KMS-11 (cell line): ENCODE data around the gene COL12A1.

Experiments
- H2AFZ ChIP-seq: fragments of 200-600 bp; sonication (generic); 2 replicates; pipeline ENCODE4 v1.6.1; 2016; ENCODE audit warnings: antibody characterized with exemption, mixed run types, low read depth
- H3K27ac ChIP-seq: fragments of 200-600 bp; sonication (generic); 2 replicates; pipeline ENCODE4 v1.6.1; 2016; ENCODE audit warnings: mild to moderate bottlenecking, mixed run types
- H3K27me3 ChIP-seq: fragments of 200-600 bp; sonication (generic); 2 replicates; pipeline ENCODE4 v1.6.1; 2017; ENCODE audit warnings: mild to moderate bottlenecking, low read depth, mixed run types, moderate library complexity; ENCODE audit not compliant: insufficient read depth
- H3K36me3 ChIP-seq: fragments of 200-600 bp; sonication (generic); 2 replicates; pipeline ENCODE4 v1.6.1; 2017; ENCODE audit warnings: mild to moderate bottlenecking, mixed run types; ENCODE audit not compliant: insufficient read depth
- H3K4me1 ChIP-seq: fragments of 200-600 bp; sonication (generic); 2 replicates; pipeline ENCODE4 v1.6.1; 2016; ENCODE audit warnings: mild to moderate bottlenecking, low read depth, mixed run types; ENCODE audit not compliant: poor library complexity, severe bottlenecking
- H3K4me2 ChIP-seq: fragments of 200-600 bp; sonication (generic); 2 replicates; pipeline ENCODE4 v1.7.0; 2016; ENCODE audit warnings: mild to moderate bottlenecking, mixed run types
- H3K4me3 ChIP-seq: fragments of 200-600 bp; sonication (generic); IDR thresholded peaks from 2 replicates; pipeline ENCODE4 v1.6.1; 2017; ENCODE audit warnings: low read depth, low read length, mixed read lengths; ENCODE audit not compliant: insufficient read depth
- H3K79me2 ChIP-seq: fragments of 200-600 bp; sonication (generic); 2 replicates; pipeline ENCODE4 v1.6.1; 2016; ENCODE audit warnings: low read depth, mixed run types; ENCODE audit not compliant: insufficient read depth
- H3K9ac ChIP-seq: fragments of 200-600 bp; sonication (generic); 2 replicates; pipeline ENCODE4 v1.6.1; 2016; ENCODE audit warnings: mild to moderate bottlenecking, mixed run types
- H4K20me1 ChIP-seq: fragments of 200-600 bp; sonication (generic); 2 replicates; pipeline ENCODE4 v1.6.1; 2016; ENCODE audit warnings: mild to moderate bottlenecking, mixed run types; ENCODE audit not compliant: insufficient read depth
- TF ChIP-seq, protein P1 (sequence below): fragments of 200-600 bp; sonication (generic); conservative IDR thresholded peaks from 2 replicates; pipeline ENCODE4 v1.6.1; 2017; ENCODE audit warnings: low read depth, mild to moderate bottlenecking, antibody characterized with exemption, low read length, moderate library complexity, mixed read lengths

COL12A1 gene

DNA sequence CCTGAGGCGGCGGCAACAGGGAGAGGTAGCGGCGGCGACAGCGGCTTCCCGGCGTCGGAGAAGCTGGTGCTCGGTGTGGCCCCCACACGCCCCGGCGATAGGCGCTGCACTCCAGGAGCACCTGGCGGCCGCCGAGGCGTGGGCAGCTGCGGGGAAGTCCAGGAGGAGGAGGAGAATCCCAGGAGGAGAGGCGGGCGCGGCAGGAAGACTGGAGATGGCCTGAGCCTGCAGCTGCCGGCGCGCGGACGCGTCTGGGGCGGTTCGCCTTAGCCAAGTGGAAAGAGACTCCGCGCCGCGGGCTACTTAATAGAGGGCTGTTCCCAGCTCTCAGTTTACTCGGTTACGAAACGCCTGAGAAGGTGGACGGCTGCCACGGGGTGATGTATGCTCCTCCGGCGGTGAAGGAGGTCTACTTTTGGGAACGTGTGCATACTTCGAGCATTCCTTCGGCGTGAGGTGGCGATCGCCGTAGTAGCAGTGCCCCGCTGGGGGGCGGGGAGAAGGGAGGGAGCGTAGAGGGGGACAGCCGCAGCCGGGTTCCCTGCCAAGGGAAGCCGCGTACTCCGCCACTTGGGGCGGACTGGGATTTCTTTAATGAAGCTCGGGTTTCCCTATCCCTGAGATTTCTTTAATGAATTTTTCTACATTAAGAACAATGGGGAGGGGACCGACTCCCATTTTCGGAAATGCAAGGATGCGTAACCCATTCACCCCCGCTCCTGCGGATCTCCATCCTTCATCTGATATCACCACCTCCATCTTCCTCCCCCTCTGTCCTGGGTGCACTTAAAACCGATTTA, at the start of gene COL12A1:
Gene COL12A1, minus strand, starts transcription at position 278 of the 800 bp plus-strand sequence. CDS start 3,261 bp downstream, outside the sequence.
- Histone ChIP-seq H4K20me1 (no peaks in the 10 kb centered on the region), H3K27ac (no peak within 1 kb of the TSS), H2AFZ (peak within 1 kb of the TSS; percentile 44), H3K9ac (no peak within 1 kb of the TSS), H3K4me3 (no peak within 1 kb of the TSS), H3K79me2 (no peaks in the 10 kb centered on the region), H3K27me3 (no peaks in the 10 kb centered on the region), H3K4me2 (peak within 1 kb of the TSS; percentile 48), H3K36me3 (no peaks in the 10 kb centered on the region), H3K4me1 (no peaks in the 10 kb centered on the region)
- TF ChIP-seq, protein P1, sequence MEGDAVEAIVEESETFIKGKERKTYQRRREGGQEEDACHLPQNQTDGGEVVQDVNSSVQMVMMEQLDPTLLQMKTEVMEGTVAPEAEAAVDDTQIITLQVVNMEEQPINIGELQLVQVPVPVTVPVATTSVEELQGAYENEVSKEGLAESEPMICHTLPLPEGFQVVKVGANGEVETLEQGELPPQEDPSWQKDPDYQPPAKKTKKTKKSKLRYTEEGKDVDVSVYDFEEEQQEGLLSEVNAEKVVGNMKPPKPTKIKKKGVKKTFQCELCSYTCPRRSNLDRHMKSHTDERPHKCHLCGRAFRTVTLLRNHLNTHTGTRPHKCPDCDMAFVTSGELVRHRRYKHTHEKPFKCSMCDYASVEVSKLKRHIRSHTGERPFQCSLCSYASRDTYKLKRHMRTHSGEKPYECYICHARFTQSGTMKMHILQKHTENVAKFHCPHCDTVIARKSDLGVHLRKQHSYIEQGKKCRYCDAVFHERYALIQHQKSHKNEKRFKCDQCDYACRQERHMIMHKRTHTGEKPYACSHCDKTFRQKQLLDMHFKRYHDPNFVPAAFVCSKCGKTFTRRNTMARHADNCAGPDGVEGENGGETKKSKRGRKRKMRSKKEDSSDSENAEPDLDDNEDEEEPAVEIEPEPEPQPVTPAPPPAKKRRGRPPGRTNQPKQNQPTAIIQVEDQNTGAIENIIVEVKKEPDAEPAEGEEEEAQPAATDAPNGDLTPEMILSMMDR = no peak

DNA sequence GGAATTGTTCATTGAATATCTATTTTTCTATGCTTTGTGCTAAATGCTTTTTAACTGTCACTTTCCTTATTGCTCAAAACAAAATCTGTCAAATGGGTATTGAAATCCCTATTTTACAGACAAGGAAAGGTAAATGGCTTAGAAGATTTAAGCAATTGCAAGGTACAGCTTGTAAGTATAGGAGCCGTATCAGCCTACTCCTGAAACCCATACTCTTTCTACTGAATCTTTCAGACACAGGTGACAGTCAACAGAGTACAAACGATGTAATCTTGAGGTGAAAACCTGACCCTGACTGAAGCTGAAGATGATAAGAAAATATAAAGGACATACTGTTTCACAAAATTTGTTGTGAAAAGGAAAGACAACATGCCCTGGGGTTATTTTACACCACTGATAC, 44.7 kb upstream of the COL12A1 start:
- TF ChIP-seq, protein P1 = no peak

DNA sequence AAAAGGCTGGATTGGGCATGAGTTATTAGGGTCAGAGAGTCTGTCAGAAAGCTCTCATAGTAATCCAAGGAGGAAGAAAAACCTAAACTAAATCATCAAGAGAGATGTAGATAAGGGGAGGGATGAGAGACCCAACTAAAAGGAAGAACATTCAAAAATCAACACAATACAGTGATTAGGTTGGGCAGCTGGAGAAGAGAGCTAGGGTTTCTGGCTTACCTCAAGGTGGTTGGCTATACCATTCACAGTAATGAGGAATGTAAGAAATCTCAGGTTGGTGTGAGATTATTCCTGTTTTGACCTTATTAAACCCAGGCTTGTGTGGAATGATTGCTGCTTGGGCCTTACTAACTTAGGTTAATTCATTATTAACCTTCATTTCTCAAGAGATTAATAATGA, 44.0 kb upstream of the COL12A1 start:
- Histone ChIP-seq H3K4me2 (no peak overlapping the region), H3K4me1 (no peaks in the 10 kb centered on the region), H3K9ac (no peak overlapping the region), H3K27me3 (no peaks in the 10 kb centered on the region), H3K4me3 (no peak overlapping the region), H3K36me3 (no peaks in the 10 kb centered on the region), H3K27ac (no peak overlapping the region), H3K79me2 (no peaks in the 10 kb centered on the region), H4K20me1 (no peaks in the 10 kb centered on the region), H2AFZ (no peak overlapping the region)
- TF ChIP-seq, protein P1 = no peak

More for the DNA sequence above, 44.7 kb upstream of the COL12A1 start:
- Histone ChIP-seq H3K27ac (no peak overlapping the region), H3K36me3 (no peaks in the 10 kb centered on the region), H4K20me1 (no peaks in the 10 kb centered on the region), H3K9ac (no peak overlapping the region), H2AFZ (no peak overlapping the region), H3K79me2 (no peaks in the 10 kb centered on the region), H3K4me2 (no peak overlapping the region), H3K4me3 (no peak overlapping the region), H3K4me1 (no peaks in the 10 kb centered on the region), H3K27me3 (no peaks in the 10 kb centered on the region)

DNA sequence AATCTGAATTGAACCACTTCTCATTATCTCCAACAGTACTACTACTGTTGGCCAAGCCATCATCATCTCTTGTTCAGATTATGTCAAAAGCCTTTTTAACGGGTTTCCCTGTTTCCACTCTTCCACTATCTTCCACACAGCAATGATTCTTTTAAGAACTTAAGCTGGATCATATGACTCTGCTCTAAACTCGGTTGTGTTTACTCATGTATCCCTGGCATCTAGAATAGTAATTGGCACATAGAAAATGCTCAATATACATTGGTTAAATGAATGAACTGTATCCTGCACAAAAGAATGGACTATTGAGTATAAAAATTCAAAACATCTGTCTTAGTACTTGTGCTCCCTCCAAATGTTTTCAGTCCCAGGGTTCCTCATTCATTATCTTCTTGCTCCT, 40.5 kb upstream of the COL12A1 start:
- Histone ChIP-seq H4K20me1 (no peaks in the 10 kb centered on the region), H3K4me3 (no peak overlapping the region), H2AFZ (no peak overlapping the region), H3K79me2 (peaks cover 12% of the 10 kb centered on the region), H3K9ac (no peak overlapping the region), H3K27me3 (no peaks in the 10 kb centered on the region), H3K36me3 (no peaks in the 10 kb centered on the region), H3K4me1 (peaks cover 6% of the 10 kb centered on the region), H3K27ac (no peak overlapping the region), H3K4me2 (no peak overlapping the region)
- TF ChIP-seq, protein P1 = no peak
